ENCODE data around the gene COL4A2. TPM values are rescaled to one million over a fixed set of nuclear protein-coding genes. Genes with fewer than 3 reads are reported as not detected.
A peak's percentile ranks its signal among the peaks of the same experiment; 100 is the strongest.

COL4A2 gene
- total RNA-seq, 1 donor from 2014 or later, result 7.6 TPM

- H3K4me3 ChIP-seq (ENCODE audit: low read depth, low read length), result no peak overlapping the region
- no peaks in the 10 kb centered on the region for H3K36me3 ChIP-seq (ENCODE audit: control insufficient read depth, insufficient read depth, low read length)
- DNase-seq (ENCODE audit: low read depth) (no peak), FAIRE-seq (no peak)
- H3K27me3 ChIP-seq (ENCODE audit: control insufficient read depth, insufficient read depth, low read length), result no peaks in the 10 kb centered on the region
- TF ChIP-seq CTCF (IDR thresholded peaks at IDR 0.05; ENCODE audit: insufficient read depth, low read length, severe bottlenecking), result peak; percentile 29
These were observed 16.2 kb downstream of the COL4A2 start for GRCh38 chr13:110323172-110323891.

- no peak for DNase-seq (ENCODE audit: low read depth)
- Histone ChIP-seq H3K4me3 (ENCODE audit: low read depth, low read length) (no peak overlapping the region), H3K27me3 (ENCODE audit: control insufficient read depth, insufficient read depth, low read length) (no peaks in the 10 kb centered on the region), H3K36me3 (ENCODE audit: control insufficient read depth, insufficient read depth, low read length) (no peaks in the 10 kb centered on the region)
- FAIRE-seq, result no peak
- no peak for TF ChIP-seq CTCF (IDR thresholded peaks at IDR 0.05; ENCODE audit: insufficient read depth, low read length, severe bottlenecking)
These were observed 17.1 kb downstream of the COL4A2 start for GRCh38 chr13:110324026-110324749.

DNA sequence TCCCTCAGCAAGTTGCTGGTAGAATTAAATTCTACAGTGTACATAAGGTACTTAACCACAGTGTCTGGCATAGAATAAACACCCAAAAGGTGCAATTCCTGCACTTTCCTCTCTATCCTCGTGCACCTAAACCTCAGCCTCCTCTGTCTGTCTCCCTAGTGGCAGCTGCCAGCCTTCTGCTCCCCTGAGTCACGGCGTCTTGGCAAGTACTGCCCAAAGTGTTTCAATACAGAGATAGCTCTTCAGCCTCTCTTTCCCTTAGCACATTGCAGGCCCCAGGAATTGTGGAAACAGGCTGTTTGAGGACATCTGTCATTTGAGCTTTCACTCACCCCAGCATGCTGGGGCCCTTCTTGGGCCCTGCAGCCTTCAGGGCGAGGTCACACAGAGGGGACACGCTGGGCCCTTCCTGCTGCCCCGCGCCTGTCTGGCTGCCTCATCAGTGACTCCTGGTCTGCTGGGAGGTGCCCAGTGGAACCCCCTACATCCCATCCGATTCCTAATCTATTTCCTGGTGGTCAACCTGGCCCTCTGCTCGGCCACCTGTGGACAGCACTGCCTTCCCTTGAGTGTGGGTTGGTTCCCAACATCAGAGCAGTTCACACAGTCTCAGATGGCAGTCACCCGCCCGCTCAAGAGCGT lies 19.3 kb downstream of the COL4A2 start:
- Histone ChIP-seq H3K27me3 (ENCODE audit: control insufficient read depth, insufficient read depth, low read length) (no peaks in the 10 kb centered on the region), H3K36me3 (ENCODE audit: control insufficient read depth, insufficient read depth, low read length) (no peaks in the 10 kb centered on the region), H3K4me3 (ENCODE audit: low read depth, low read length) (no peak overlapping the region)
- DNase-seq (ENCODE audit: low read depth) (no peak), FAIRE-seq (no peak)
- no peak for TF ChIP-seq CTCF (IDR thresholded peaks at IDR 0.05; ENCODE audit: insufficient read depth, low read length, severe bottlenecking)

DNA sequence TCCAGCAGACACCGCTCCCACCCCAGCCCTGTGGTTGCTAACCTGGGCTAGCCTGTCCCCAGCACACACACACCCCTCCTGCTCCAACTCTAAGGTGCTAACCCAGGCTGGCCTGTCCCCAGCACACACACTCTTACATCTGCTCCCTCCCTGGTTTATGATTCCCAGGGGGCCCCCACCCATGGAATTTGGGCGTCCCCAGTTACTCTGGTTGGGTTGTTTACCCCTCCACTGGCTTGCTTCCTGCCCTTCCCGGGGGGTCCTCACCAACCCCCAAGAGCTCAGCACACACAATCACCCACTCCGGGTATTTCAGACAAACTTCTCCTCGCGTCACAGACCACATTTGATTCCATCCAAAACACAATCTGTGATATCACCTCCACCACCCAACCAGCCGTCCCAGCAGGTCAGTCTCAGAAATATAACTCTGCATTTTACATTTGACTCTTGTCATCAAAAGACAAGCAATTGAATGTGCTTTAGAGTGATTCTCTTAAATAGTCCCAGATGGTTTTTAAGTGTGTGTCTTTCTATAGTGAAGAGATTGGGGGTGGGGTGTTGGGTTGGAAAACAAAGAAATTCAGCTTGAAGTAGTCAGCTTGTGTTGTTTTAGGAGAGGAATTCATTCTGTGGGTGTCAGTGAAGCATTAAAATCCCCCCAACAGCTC lies 20.1 kb downstream of the COL4A2 start:
- peak; percentile 43 for FAIRE-seq
- no peak for DNase-seq (ENCODE audit: low read depth)
- no peak overlapping the region for H3K4me3 ChIP-seq (ENCODE audit: low read depth, low read length)
- no peak for TF ChIP-seq CTCF (IDR thresholded peaks at IDR 0.05; ENCODE audit: insufficient read depth, low read length, severe bottlenecking)
- no peaks in the 10 kb centered on the region for H3K27me3 ChIP-seq (ENCODE audit: control insufficient read depth, insufficient read depth, low read length)
- no peaks in the 10 kb centered on the region for H3K36me3 ChIP-seq (ENCODE audit: control insufficient read depth, insufficient read depth, low read length)

GRCh38 chr13:110328573-110328972 lies 21.5 kb downstream of the COL4A2 start:
- Histone ChIP-seq H3K4me3 (ENCODE audit: low read depth, low read length) (no peak overlapping the region), H3K27me3 (ENCODE audit: control insufficient read depth, insufficient read depth, low read length) (no peaks in the 10 kb centered on the region), H3K36me3 (ENCODE audit: control insufficient read depth, insufficient read depth, low read length) (no peaks in the 10 kb centered on the region)
- FAIRE-seq (no peak), DNase-seq (ENCODE audit: low read depth) (no peak)
- no peak for TF ChIP-seq CTCF (IDR thresholded peaks at IDR 0.05; ENCODE audit: insufficient read depth, low read length, severe bottlenecking)
